ENCODE results near the gene TANGO6.
A peak's percentile ranks its signal among the peaks of the same experiment; 100 is the strongest.
"Not testable (repeated sequence)": the region's sequence is repeated elsewhere in the genome, so short reads cannot be mapped to it uniquely, and the experiment has no call there.

TANGO6 gene

DNA sequence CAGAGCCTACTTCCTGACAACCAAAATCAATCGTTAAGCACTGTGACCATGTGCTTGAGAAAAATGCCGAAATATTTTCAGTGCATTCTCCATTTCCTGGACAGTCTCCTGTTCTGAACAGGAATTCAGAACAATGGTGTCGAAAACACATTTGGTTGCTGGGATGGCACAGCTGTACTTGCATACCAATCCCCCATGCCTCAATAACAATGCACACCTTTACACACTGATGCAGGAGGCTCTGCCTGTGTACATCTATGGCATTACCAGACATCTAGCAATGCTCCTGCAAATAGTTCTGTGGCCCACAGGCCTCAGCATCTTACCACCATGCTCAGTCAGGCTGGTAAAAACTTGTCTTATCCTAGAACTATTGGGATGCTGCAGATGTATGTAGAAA, 282.9 kb downstream of the TANGO6 start:
- no peak for DNase-seq

DNA sequence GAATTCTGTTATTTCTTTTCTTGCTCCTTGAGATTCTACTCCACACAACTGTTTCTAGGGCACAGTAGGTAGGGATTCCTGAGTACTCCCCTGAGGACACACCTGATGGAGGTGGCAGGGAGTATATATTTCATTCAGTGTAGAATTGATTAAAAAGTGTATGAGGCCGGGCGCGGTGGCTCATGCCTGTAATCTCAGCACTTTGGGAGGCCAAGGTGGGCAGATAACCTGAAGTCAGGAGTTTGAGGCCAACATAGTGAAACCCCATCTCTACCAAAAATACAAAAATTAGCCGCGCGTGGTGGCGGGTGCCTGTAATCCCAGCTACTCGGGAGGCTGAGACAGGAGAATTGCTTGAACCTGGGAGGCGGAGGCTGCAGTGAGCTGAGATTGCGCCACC, 283.5 kb downstream of the TANGO6 start:
- not testable (repeated sequence) for DNase-seq

DNA sequence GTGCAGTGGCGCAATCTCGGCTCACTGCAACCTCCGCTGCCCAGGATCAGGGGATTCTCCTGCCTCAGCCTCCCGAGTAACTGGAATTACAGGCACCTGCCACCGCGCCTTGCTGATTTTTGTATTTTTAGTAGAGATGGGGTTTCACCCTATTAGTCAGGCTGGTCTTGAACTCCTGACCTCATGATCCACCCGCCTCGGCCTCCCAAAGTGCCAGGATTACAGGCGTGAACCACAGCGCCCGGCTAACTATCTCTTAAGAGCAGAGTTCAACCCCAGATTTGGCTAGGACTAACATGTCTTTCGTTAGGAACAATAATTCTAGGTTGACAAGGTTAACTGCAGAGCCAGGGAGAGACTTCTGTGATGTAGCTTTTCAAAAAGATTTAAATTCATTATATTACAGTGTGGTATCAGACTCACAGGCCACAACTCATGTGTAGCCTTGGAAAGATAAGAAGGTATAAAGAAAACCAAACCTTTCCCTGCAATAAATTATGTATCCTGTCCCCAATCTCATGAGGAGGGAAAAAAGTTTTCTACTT, 284.7 kb downstream of the TANGO6 start:
- no peak for DNase-seq

DNA sequence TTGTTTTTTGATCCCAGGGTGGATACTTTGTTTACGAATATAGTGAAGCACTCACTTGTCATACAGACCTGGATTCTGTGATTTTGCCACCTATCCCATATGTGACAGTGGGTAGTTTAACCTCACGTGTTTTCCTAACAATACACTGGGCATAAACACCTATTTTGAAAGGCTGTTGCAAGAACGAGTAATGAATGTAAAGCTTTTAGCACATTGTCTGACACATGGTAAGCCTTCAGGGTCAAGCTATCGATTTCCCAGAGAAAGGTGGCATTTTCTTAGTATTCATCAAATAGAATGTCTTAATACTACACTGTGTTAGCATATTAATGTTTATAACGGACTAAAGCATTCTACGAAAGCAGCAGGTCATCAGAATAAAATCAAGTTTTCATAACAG, 287.1 kb downstream of the TANGO6 start:
- DNase-seq: no peak

- DNase-seq: peak; percentile 18
Measured at GRCh38 chr16:69131167-69131838, 288.0 kb downstream of the TANGO6 start.

DNA sequence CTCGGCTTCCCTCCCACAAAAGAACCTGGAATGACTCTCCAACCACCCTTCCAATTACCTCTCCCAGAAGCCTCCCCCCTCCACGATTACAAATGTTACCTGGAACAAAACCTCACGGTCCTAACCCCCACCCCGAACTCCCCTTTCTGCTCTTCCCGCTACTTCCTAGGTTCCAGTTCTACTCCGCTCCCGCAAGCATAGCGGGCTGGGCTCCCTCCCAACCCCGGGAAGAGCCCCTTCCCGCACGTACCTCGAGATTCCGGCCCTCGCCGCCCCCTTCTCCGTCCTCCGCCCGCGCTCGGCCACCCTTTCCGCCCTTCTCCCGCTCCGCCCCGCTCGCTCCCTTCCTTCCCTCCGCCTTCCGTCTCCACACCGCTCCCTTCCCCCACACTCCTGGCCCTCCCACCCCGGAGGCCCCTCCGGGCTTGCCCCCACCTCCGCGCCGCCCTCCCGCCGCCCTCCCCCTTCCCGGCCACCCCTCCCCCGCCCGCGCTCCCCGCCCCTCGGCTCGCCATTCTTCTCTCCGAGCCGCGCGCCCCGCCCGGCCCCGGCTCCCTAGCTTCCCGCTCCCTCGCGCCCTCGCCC, 288.6 kb downstream of the TANGO6 start:
- DNase-seq: peak; percentile 62

DNA sequence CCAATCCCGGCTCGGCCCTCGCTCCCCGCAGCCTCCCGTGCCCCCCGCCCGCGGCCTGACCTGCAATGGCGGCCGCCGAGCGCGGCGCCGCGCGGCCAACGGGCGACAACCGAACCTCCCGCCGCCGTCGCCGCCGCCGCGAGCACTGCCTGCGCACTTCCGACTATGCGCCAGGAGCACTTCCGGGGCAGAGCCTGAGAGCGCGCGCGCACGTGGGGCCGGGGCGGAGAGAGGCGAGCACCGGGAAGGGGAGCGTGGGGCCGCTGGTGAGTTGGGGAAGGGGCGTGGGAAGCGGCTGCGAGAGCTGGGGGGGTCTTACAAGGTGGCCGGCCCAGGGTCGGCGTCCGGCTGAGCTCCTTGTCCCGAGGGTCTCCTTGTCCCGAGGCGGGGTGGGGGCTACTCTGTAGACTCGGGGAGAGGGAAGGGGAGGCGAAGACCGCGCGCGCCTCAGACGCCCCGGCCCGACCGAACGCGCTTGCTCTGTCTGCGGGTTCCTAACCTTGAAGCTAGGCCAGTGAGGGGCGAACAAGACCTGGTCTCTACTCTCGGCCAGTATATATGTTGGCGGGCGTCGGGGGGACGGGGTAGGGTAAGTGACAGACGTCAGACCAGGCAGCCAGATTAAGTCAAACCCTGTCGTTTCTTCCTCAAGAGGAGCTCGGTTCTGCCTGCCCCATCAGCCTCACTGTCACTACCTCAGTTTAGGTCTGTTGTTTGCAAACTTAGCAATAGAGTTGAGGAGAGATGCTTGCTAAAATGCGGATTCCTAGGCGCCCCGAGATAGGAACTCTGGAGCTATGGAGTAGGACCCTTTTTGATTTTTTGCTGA, 289.3 kb downstream of the TANGO6 start, which contains the start of the genes CHTF8 and UTP4:
CHTF8 (minus strand) TSS at position 165 of the 829 bp plus-strand sequence. CDS start 11,130 bp downstream, outside the sequence.
UTP4 (plus strand) TSS at position 226 of the 829 bp plus-strand sequence. CDS start 811 bp downstream, outside the sequence.
- peak; percentile 81 for DNase-seq

DNA sequence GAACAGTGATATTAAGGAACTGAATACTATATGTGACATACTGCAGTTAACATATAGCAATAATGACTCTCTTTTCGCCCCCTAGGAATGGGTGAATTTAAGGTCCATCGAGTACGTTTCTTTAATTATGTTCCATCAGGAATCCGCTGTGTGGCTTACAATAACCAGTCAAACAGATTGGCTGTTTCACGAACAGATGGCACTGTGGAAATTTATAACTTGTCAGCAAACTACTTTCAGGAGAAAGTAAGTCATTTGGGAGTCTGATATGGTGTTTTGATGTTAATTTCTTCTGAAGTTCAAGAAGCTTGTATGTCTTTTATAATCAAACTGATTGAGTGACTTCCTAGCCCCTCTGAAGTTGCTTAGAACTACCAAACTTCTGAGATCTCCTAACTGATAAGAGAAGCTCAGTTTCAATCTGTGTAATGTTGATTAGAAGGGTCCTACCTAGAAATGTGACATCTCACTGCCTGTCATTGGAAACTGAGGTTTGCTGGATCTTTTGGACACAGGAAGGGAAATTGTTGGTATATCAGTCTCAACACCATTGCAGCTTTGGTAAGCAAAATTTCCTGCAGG, 290.1 kb downstream of the TANGO6 start:
- DNase-seq: no peak
